GM12865 (cell line): ENCODE data around the gene ANTXR2.
"Not testable (repeated sequence)": the region's sequence is repeated elsewhere in the genome, so short reads cannot be mapped to it uniquely, and the experiment has no call there.

Experiments used
- DNase-seq: peaks from one replicate; pipeline ENCODE4 v3.0.0; 2010; ENCODE audit warnings: low read depth
- H3K4me3 ChIP-seq: 2 replicates; pipeline ENCODE4 v1.5.1; 2011; ENCODE audit warnings: mild to moderate bottlenecking, low read depth, low read length, control low read depth
- TF ChIP-seq, protein P1 (sequence below): IDR thresholded peaks from 2 replicates; pipeline ENCODE4 v1.5.1; 2011; ENCODE audit warnings: low read length, control low read depth, low read depth, inconsistent platforms; ENCODE audit not compliant: insufficient read depth; ENCODE audit errors: missing control alignments

Gene ANTXR2

GRCh38 chr4:80008971-80009370, 64.1 kb downstream of the ANTXR2 start:
- TF ChIP-seq, protein P1, sequence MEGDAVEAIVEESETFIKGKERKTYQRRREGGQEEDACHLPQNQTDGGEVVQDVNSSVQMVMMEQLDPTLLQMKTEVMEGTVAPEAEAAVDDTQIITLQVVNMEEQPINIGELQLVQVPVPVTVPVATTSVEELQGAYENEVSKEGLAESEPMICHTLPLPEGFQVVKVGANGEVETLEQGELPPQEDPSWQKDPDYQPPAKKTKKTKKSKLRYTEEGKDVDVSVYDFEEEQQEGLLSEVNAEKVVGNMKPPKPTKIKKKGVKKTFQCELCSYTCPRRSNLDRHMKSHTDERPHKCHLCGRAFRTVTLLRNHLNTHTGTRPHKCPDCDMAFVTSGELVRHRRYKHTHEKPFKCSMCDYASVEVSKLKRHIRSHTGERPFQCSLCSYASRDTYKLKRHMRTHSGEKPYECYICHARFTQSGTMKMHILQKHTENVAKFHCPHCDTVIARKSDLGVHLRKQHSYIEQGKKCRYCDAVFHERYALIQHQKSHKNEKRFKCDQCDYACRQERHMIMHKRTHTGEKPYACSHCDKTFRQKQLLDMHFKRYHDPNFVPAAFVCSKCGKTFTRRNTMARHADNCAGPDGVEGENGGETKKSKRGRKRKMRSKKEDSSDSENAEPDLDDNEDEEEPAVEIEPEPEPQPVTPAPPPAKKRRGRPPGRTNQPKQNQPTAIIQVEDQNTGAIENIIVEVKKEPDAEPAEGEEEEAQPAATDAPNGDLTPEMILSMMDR, result no peak
- no peak overlapping the region for H3K4me3 ChIP-seq
- DNase-seq, result no peak

GRCh38 chr4:80008351-80008750, 64.7 kb downstream of the ANTXR2 start:
- TF ChIP-seq, protein P1, result no peak
- no peak for DNase-seq
- H3K4me3 ChIP-seq, result no peak overlapping the region

DNA sequence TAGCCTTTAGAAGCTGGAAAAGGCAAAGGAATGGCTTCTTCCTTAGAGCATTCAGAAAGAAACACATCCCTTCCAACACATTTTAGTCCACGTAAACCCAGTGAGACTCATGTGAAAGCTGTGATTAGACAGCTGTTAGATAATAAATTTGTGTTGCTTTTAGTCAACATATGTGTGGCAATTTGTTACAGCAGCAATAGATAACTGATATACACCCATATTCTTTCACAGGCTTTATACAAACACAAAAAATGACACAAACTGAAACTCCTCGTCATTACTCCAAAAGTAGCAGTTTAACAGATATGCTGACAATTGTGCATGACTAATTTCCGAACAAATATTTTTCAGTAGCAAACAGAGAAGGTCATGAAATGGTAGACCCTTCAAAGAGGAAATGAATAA, 65.3 kb downstream of the ANTXR2 start:
- peak; percentile 41 for DNase-seq
- H3K4me3 ChIP-seq, result no peak overlapping the region
- TF ChIP-seq, protein P1, result no peak

GRCh38 chr4:80006935-80007744, 65.9 kb downstream of the ANTXR2 start:
- TF ChIP-seq, protein P1, result no peak
- no peak overlapping the region for H3K4me3 ChIP-seq
- no peak for DNase-seq

DNA sequence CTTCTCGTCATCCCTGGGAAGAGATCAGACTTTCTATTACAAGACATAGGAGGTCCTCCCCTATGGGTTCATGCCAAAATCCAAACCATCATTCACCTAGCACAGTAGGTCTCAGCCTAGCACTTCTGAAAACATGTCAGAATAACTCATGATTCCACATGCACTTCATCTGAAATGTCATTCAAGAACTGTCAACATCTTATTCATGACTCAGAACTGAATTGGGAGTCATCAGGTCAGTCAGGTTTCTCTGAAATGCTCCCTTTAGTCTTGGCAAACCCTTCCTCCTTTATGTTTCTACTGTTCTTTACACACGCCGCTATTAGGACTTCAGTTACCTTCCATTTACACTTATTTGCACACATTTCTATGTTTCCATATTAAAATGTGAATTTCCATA, 67.2 kb downstream of the ANTXR2 start:
- DNase-seq, result no peak
- TF ChIP-seq, protein P1, result no peak
- H3K4me3 ChIP-seq, result no peak overlapping the region

GRCh38 chr4:80004319-80004718, 68.7 kb downstream of the ANTXR2 start:
- no peak overlapping the region for H3K4me3 ChIP-seq
- TF ChIP-seq, protein P1, result no peak

DNA sequence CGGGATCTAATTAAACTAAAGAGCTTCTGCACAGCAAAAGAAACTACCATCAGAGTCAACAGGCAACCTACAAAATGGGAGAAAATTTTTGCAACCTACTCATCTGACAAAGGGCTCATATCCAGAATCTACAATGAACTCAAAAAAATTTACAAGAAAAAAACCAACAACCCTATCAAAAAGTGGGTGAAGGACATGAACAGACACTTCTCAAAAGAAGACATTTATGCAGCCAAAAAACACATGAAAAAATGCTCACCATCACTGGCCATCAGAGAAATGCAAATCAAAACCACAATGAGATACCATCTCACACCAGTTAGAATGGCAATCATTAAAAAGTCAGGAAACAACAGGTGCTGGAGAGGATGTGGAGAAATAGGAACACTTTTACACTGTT, 70.5 kb downstream of the ANTXR2 start:
- DNase-seq, H3K4me3 ChIP-seq: not testable (repeated sequence)

More at GRCh38 chr4:80004319-80004718, 68.7 kb downstream of the ANTXR2 start:
- no peak for DNase-seq

GRCh38 chr4:79999048-79999447, 74.0 kb downstream of the ANTXR2 start:
- DNase-seq, H3K4me3 ChIP-seq: not testable (repeated sequence)
